Chondrocyte (in vitro differentiated cells): ENCODE results near the gene COX10. TPM values are rescaled to one million over a fixed set of nuclear protein-coding genes. Genes with fewer than 3 reads are reported as not detected.
A peak's percentile ranks its signal among the peaks of the same experiment; 100 is the strongest.

Experiments used
- DNase-seq: peaks from one replicate; pipeline ENCODE4 v3.0.0; 2021; ENCODE audit warnings: mixed read lengths, low spot score
- H3K27ac Mint-ChIP-seq: one replicate; pipeline ENCODE4 v1.8.0; 2021; ENCODE audit warnings: mild to moderate bottlenecking, moderate library complexity, mixed read lengths; ENCODE audit not compliant: unreplicated experiment
- H3K27me3 Mint-ChIP-seq: 2 replicates; pipeline ENCODE4 v1.8.0; 2021; ENCODE audit warnings: low read depth, mixed read lengths
- H3K36me3 Mint-ChIP-seq: 2 replicates; pipeline ENCODE4 v1.8.0; 2021; ENCODE audit warnings: low read depth, mixed read lengths
- H3K4me1 Mint-ChIP-seq: 2 replicates; pipeline ENCODE4 v1.8.0; 2021; ENCODE audit warnings: low read depth, mild to moderate bottlenecking, mixed read lengths
- H3K4me3 Mint-ChIP-seq: one replicate; pipeline ENCODE4 v1.8.0; 2021; ENCODE audit warnings: mild to moderate bottlenecking, moderate library complexity, mixed read lengths; ENCODE audit not compliant: unreplicated experiment
- H3K9me3 Mint-ChIP-seq: 2 replicates; pipeline ENCODE4 v1.8.0; 2021; ENCODE audit warnings: low read depth, mixed read lengths
- total RNA-seq: library from RNA; stranded (reverse); gene quantifications from 3 replicates; pipeline ENCODE4 v1.2.1, GENCODE V29; 2021
- TF ChIP-seq, protein P1 (sequence below): fragments of 200-600 bp; sonication (generic); IDR thresholded peaks from 2 replicates; pipeline ENCODE4 v1.5.0; 2021; ENCODE audit warnings: antibody characterized with exemption, mild to moderate bottlenecking, moderate library complexity

The COX10 gene
- total RNA-seq, 1 donor from 2014 or later = 12.6 TPM

GRCh38 chr17:14104734-14105133 is 35.4 kb downstream of the COX10 start:
- no peak overlapping the region for H3K4me3 Mint-ChIP-seq
- no peak overlapping the region for H3K27ac Mint-ChIP-seq
- peaks cover 4% of the 10 kb centered on the region for H3K36me3 Mint-ChIP-seq
- peaks cover 14% of the 10 kb centered on the region for H3K4me1 Mint-ChIP-seq
- TF ChIP-seq, protein P1, sequence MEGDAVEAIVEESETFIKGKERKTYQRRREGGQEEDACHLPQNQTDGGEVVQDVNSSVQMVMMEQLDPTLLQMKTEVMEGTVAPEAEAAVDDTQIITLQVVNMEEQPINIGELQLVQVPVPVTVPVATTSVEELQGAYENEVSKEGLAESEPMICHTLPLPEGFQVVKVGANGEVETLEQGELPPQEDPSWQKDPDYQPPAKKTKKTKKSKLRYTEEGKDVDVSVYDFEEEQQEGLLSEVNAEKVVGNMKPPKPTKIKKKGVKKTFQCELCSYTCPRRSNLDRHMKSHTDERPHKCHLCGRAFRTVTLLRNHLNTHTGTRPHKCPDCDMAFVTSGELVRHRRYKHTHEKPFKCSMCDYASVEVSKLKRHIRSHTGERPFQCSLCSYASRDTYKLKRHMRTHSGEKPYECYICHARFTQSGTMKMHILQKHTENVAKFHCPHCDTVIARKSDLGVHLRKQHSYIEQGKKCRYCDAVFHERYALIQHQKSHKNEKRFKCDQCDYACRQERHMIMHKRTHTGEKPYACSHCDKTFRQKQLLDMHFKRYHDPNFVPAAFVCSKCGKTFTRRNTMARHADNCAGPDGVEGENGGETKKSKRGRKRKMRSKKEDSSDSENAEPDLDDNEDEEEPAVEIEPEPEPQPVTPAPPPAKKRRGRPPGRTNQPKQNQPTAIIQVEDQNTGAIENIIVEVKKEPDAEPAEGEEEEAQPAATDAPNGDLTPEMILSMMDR = no peak
- no peaks in the 10 kb centered on the region for H3K27me3 Mint-ChIP-seq
- no peak for DNase-seq
- no peaks in the 10 kb centered on the region for H3K9me3 Mint-ChIP-seq

GRCh38 chr17:14107889-14108288 is 38.6 kb downstream of the COX10 start:
- Mint-ChIP-seq H3K4me3 (no peak overlapping the region), H3K27me3 (no peaks in the 10 kb centered on the region)

DNA sequence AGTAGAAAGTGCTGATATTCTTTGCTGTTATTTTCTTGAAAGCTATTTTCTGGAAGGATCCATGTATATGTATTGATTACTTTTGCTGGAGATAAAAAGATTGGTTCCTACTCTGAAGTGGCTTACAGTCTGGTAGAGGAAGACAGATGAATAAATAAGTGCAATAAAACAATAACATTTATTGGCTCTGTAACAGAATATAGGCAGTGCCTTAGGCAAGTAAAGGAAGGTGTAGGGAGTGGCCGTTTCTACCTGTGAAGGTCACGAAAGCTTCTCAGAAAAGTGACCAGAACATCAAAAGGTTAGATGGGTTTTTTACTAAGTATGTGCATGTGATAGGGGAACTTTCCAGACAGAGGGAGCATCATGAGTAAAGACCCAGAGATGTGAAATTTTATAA is 43.1 kb downstream of the COX10 start:
- H3K9me3 Mint-ChIP-seq = peaks cover 6% of the 10 kb centered on the region
- H3K36me3 Mint-ChIP-seq = peaks cover 3% of the 10 kb centered on the region
- TF ChIP-seq, protein P1 = no peak
- H3K27ac Mint-ChIP-seq = no peak overlapping the region
- no peaks in the 10 kb centered on the region for H3K27me3 Mint-ChIP-seq
- DNase-seq = no peak
- no peak overlapping the region for H3K4me3 Mint-ChIP-seq
- H3K4me1 Mint-ChIP-seq = peaks cover 11% of the 10 kb centered on the region

More at GRCh38 chr17:14107889-14108288, 38.6 kb downstream of the COX10 start:
- TF ChIP-seq, protein P1 = no peak
- no peak overlapping the region for H3K27ac Mint-ChIP-seq
- H3K36me3 Mint-ChIP-seq = peaks cover 2% of the 10 kb centered on the region
- peaks cover 14% of the 10 kb centered on the region for H3K4me1 Mint-ChIP-seq
- no peaks in the 10 kb centered on the region for H3K9me3 Mint-ChIP-seq
- DNase-seq = no peak

DNA sequence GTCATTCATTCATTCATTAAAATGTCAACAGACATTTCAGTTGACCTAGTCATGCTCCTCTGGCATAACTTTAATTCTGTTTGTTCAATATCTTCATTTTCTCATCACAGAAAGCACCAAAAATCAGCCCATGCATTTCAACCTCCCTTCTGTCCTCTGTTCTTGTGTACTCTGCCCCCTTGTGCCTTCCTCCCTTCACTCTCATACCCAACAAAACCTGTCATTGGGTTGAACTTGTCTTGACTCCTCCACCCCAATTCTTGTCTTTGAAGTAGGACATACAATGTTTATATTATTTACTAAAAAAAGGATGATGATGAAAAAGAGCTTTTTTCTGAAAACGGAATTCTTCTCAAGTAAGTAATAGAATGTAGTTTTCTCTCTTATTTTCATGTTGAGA is 43.8 kb downstream of the COX10 start:
- Mint-ChIP-seq H3K27me3 (no peaks in the 10 kb centered on the region), H3K27ac (no peak overlapping the region), H3K9me3 (peaks cover 6% of the 10 kb centered on the region), H3K36me3 (peaks cover 2% of the 10 kb centered on the region), H3K4me3 (no peak overlapping the region), H3K4me1 (peaks cover 4% of the 10 kb centered on the region)
- DNase-seq = no peak
- TF ChIP-seq, protein P1 = peak; percentile 12

DNA sequence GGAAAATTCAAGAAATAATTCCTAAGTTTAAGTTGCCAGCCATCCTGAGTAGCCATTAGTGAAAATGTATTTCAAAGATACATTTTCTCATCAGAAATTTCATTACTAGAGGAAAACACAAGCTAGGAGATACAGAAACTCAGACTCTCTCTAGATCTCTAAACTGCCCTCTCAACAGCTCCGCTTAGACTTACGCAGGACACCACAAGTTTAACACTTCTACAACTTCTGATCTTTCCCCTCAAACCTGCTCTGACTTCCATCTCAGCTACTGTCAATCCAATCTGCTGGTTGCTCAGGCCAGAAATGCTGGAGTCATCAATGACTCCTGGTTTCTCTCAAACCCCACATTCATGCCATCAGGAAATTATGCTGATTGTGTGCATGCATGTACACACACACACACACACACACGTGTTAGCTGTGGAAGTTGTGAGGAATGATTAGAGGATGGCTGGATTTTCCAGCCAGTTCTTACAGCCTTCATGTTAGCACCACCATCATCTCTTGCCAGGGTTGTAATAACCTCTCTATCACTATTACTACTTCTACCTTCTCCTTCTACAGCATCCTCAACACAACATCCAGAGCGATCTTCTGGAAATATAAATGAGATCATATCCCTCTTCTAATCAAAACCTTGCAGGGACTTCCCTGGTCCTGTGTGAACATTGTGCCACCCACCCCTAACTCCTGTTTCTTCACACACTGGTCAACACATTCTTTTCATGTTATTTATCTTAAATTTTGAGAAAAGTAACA is 47.1 kb downstream of the COX10 start:
- Mint-ChIP-seq H3K36me3 (peaks cover 2% of the 10 kb centered on the region), H3K4me3 (no peak overlapping the region), H3K27ac (no peak overlapping the region), H3K9me3 (peaks cover 6% of the 10 kb centered on the region), H3K4me1 (no peaks in the 10 kb centered on the region), H3K27me3 (no peaks in the 10 kb centered on the region)
- TF ChIP-seq, protein P1 = no peak
- no peak for DNase-seq
